Measurements from ENCODE around the gene SLBP.

GRCh38 chr4:1732911-1733310 lies 20.8 kb upstream of the SLBP start:
- TF ChIP-seq ESRRG (CRISPR knock-in tag; IDR thresholded peaks at IDR 0.05) (no peak), CSDC2 (CRISPR knock-in tag; IDR thresholded peaks at IDR 0.05) (no peak), ZC3H10 (CRISPR knock-in tag; IDR thresholded peaks at IDR 0.05) (no peak), ARNTL (CRISPR knock-in tag; IDR thresholded peaks at IDR 0.05; ENCODE audit: borderline replicate concordance, low read depth) (no peak), GLIS3 (CRISPR knock-in tag; IDR thresholded peaks at IDR 0.05) (no peak), ZNF565 (CRISPR knock-in tag; conservative IDR thresholded peaks at IDR 0.05; ENCODE audit: low read depth) (no peak), POU6F1 (CRISPR knock-in tag; IDR thresholded peaks at IDR 0.05; ENCODE audit: borderline replicate concordance, low read depth) (no peak), TSHZ2 (CRISPR knock-in tag; IDR thresholded peaks at IDR 0.05) (no peak), RARB (CRISPR knock-in tag; IDR thresholded peaks at IDR 0.05) (no peak), PATZ1 (CRISPR knock-in tag; IDR thresholded peaks at IDR 0.05; ENCODE audit: borderline replicate concordance) (no peak), SNAI2 (CRISPR knock-in tag; IDR thresholded peaks at IDR 0.05) (no peak), BACH2 (CRISPR knock-in tag; IDR thresholded peaks at IDR 0.05; ENCODE audit: borderline replicate concordance) (no peak), ZFP30 (CRISPR knock-in tag; IDR thresholded peaks at IDR 0.05) (no peak), CREB5 (CRISPR knock-in tag; IDR thresholded peaks at IDR 0.05; ENCODE audit: low read depth) (no peak)
